ENCODE data around the gene HOXD12.

The HOXD12 gene

DNA sequence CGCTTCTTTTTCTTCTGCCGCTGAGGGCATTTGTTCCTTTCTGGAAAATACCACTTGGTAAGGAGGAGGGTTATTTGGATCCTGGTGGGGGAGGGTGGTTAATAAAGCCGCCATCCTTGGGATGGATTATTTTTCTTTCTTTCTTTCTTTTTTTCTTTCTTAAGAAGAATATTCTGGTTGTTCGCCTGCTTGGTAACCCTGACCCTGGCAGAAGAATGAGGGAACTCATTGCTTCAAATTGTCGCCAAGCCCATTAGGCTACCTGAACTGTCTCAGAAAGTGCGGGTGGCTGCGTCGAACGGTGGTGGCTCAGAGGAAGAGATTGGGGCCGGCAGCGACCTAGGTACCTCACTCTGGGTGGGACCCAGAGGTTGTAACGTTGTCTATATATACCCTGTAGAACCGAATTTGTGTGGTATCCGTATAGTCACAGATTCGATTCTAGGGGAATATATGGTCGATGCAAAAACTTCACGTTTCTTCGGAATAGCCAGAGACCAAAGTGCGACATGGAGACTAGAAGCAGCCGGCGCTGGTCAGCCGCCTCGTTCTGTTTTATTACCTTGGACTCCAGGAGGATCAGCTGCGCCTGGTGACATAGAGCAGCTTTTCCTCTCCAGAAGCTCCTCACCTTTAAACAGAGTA lies 50.5 kb downstream of the HOXD12 start:
- no peaks in the 10 kb centered on the region for H3K4me1 ChIP-seq
- H3K27me3 ChIP-seq: peaks cover 87 to 100% (median 99%) of the 10 kb centered on the region in 11 experiments

DNA sequence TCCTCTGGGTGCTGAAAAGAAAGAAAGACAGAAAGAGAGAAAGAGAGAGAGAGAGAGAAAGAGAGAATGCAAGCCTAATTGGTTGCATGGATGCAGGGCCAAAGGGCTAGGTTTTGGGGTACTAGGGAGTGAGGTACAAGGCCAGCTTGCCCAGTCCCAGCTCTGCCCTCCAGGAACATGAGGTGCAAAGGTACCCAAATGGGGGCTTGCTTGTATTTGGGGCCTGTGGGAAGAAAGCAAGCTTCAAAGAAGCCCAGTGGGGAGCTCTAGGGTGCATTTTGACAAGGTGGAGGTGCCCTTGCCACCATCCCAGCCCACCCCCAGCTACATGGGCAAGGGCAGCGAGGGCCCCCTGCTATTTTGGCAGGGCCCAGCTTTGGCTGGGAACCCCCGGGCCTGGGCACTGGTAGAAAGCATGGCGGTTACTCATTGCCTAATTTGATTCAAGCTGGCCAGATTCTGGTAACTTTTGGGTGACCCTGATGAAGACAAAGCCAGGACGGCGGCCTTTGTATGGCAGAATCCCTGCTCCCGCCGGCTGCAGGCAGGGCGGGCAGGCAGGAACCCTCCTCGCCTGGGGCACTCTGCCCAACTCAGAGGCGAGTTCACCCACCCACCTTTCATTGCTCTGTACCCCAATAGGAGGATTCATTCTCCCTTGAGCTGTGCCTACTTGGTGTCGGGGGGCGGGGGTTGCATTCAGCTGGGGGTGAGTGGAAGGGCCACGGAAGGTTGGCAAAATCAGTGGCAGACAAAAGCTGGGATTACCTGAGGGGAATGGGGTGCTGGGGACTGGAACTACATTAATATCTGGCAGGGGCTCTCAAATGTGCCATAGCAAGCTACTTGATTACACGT lies 51.2 kb downstream of the HOXD12 start:
- peaks cover 35 to 61% (median 56%) of the 10 kb centered on the region in 11 experiments for H3K9me3 ChIP-seq (replicated peaks in 1 of 11)
- no peak overlapping the region for H3K27ac ChIP-seq
- H3K4me1 ChIP-seq: no peaks in the 10 kb centered on the region
- H3K27me3 ChIP-seq: peaks cover 94 to 100% (median 99%) of the 10 kb centered on the region in 11 experiments
- H3K4me2 ChIP-seq: no peak overlapping the region
- H3K4me3 ChIP-seq: no peak overlapping the region
- no peaks in the 10 kb centered on the region; a peak in 2 of 22 replicates for H4K20me1 ChIP-seq
- no peak overlapping the region for H3K9ac ChIP-seq
- no peak for TF ChIP-seq Cebpa-rat (IDR thresholded peaks at IDR 0.05)
- H3K36me3 ChIP-seq: no peaks in the 10 kb centered on the region

More for the DNA sequence above, 50.5 kb downstream of the HOXD12 start:
- Histone ChIP-seq H3K27ac (no peak overlapping the region), H3K9ac (no peak overlapping the region), H4K20me1 (no peaks in the 10 kb centered on the region; a peak in 2 of 22 replicates), H3K36me3 (no peaks in the 10 kb centered on the region), H3K4me2 (no peak overlapping the region), H3K4me3 (no peak overlapping the region), H3K9me3 (replicated peaks in 1 of 11) (peaks cover 35 to 61% (median 54%) of the 10 kb centered on the region in 11 experiments)
- TF ChIP-seq Cebpa-rat (IDR thresholded peaks at IDR 0.05): no peak

DNA sequence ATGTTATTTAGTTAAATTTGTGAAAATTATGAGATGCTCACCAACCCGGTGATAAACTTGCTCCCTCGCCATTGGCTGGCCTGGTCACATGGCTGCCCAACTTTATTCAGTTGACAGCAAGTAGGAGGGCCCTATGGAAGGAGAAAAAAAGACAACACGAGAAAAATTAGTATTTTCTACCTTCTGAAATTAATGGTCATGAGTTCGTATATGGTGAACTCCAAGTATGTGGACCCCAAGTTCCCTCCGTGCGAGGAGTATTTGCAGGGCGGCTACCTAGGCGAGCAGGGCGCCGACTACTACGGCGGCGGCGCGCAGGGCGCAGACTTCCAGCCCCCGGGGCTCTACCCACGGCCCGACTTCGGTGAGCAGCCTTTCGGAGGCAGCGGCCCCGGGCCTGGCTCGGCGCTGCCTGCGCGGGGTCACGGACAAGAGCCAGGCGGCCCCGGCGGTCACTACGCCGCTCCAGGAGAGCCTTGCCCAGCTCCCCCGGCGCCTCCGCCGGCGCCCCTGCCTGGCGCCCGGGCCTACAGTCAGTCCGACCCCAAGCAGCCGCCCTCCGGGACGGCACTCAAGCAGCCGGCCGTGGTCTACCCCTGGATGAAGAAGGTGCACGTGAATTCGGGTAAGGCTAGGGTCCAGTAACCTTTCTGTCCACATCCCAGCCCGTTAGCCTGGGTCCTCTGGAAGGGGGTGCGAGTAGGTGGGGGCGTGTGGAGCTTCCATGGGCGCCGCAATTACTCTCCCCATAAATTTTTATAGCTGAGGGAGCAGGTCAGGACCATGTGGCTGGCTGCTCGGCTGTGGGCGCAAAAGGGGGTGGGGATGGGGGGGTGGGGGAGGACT lies 52.1 kb downstream of the HOXD12 start, which contains the start of gene HOXD4:
HOXD4 (plus strand) TSS at position 109 of the 846 bp plus-strand sequence; CDS start at position 193, 84 bp downstream.
- no peak within 1 kb of the TSS for H3K9ac ChIP-seq
- H3K27ac ChIP-seq: no peak within 1 kb of the TSS
- peaks cover 94 to 100% (median 99%) of the 10 kb centered on the region in 11 experiments for H3K27me3 ChIP-seq
- no peaks in the 10 kb centered on the region for H3K4me1 ChIP-seq
- H3K4me3 ChIP-seq: no peak within 1 kb of the TSS
- H4K20me1 ChIP-seq: no peaks in the 10 kb centered on the region; a peak in 2 of 22 replicates
- H3K4me2 ChIP-seq: no peak within 1 kb of the TSS
- peaks cover 38 to 67% (median 62%) of the 10 kb centered on the region in 11 experiments for H3K9me3 ChIP-seq (replicated peaks in 1 of 11)
- H3K36me3 ChIP-seq: no peaks in the 10 kb centered on the region
- TF ChIP-seq Cebpa-rat (IDR thresholded peaks at IDR 0.05): no peak
